IMR-90 (cell line): ENCODE data around the gene AP1S1.

Source experiments
- BHLHE40 ChIP-seq: fragments of 150-350 bp; IDR thresholded peaks from 2 replicates; pipeline ENCODE4 v1.6.1; 2016; ENCODE audit warnings: mild to moderate bottlenecking, low read depth, low read length
- CEBPB ChIP-seq: IDR thresholded peaks from 2 replicates; pipeline ENCODE4 v1.6.1; 2012; ENCODE audit warnings: low read depth, low read length, improper control_type of control experiment
- CHD1 ChIP-seq: IDR thresholded peaks from 2 replicates; pipeline ENCODE4 v1.6.1; 2012; ENCODE audit warnings: low read depth, low read length, improper control_type of control experiment
- CTCF ChIP-seq: conservative IDR thresholded peaks from 2 replicates; pipeline ENCODE4 v1.5.1; 2012; ENCODE audit warnings: mild to moderate bottlenecking, low read depth, low read length, improper control_type of control experiment
- ELK1 ChIP-seq: fragments of 150-350 bp; IDR thresholded peaks from 2 replicates; pipeline ENCODE4 v1.6.1; 2016; ENCODE audit warnings: low read depth, mild to moderate bottlenecking, low read length, moderate library complexity, borderline replicate concordance
- MAFK ChIP-seq: IDR thresholded peaks from 2 replicates; pipeline ENCODE4 v1.6.1; 2012; ENCODE audit warnings: low read depth, low read length, improper control_type of control experiment
- MAZ ChIP-seq: IDR thresholded peaks from 2 replicates; pipeline ENCODE4 v1.6.1; 2012; ENCODE audit warnings: low read depth, mild to moderate bottlenecking, low read length, improper control_type of control experiment, moderate library complexity, borderline replicate concordance
- MXI1 ChIP-seq: IDR thresholded peaks from 2 replicates; pipeline ENCODE4 v1.6.1; 2012; ENCODE audit warnings: low read depth, mild to moderate bottlenecking, low read length, moderate library complexity, borderline replicate concordance
- POLR2A ChIP-seq: IDR thresholded peaks from 2 replicates; pipeline ENCODE4 v1.6.1; 2012; ENCODE audit warnings: mild to moderate bottlenecking, low read depth, low read length
- RAD21 ChIP-seq: IDR thresholded peaks from 2 replicates; pipeline ENCODE4 v1.6.1; 2012; ENCODE audit warnings: low read length, improper control_type of control experiment
- RCOR1 ChIP-seq: IDR thresholded peaks from 2 replicates; pipeline ENCODE4 v1.6.1; 2012; ENCODE audit warnings: mild to moderate bottlenecking, low read length, improper control_type of control experiment; ENCODE audit not compliant: insufficient replicate concordance
- RFX5 ChIP-seq: IDR thresholded peaks from 2 replicates; pipeline ENCODE4 v1.8.0; 2012; ENCODE audit warnings: low read depth, mild to moderate bottlenecking, low read length, moderate library complexity
- SMC3 ChIP-seq: fragments of 150-350 bp; IDR thresholded peaks from 2 replicates; pipeline ENCODE4 v1.6.1; 2016; ENCODE audit warnings: low read depth, mild to moderate bottlenecking, antibody characterized with exemption, low read length, moderate library complexity
- USF2 ChIP-seq: fragments of 150-350 bp; IDR thresholded peaks from 2 replicates; pipeline ENCODE4 v1.6.1; 2017; ENCODE audit warnings: mild to moderate bottlenecking, antibody characterized with exemption, low read length, low read depth

GRCh38 chr7:101167645-101168411, 13.6 kb downstream of the AP1S1 start:
- TF ChIP-seq USF2: no peak
- no peak for TF ChIP-seq CTCF
- no peak for TF ChIP-seq SMC3
- no peak for TF ChIP-seq POLR2A
- TF ChIP-seq MXI1: no peak
- TF ChIP-seq CEBPB: no peak
- TF ChIP-seq RCOR1: no peak
- TF ChIP-seq RAD21: no peak
- TF ChIP-seq RFX5: no peak
- TF ChIP-seq BHLHE40: no peak
- TF ChIP-seq MAFK: no peak
- TF ChIP-seq CHD1: no peak
- TF ChIP-seq ELK1: no peak
- no peak for TF ChIP-seq MAZ
